GM12874 (cell line): Measurements from ENCODE around the gene CDKAL1.

ENCODE experiments used
- CTCF ChIP-seq: IDR thresholded peaks from 2 replicates; pipeline ENCODE4 v1.5.1; 2011; ENCODE audit warnings: low read depth, mild to moderate bottlenecking, control low read depth, low read length, moderate library complexity; ENCODE audit not compliant: insufficient read depth

Gene CDKAL1

DNA sequence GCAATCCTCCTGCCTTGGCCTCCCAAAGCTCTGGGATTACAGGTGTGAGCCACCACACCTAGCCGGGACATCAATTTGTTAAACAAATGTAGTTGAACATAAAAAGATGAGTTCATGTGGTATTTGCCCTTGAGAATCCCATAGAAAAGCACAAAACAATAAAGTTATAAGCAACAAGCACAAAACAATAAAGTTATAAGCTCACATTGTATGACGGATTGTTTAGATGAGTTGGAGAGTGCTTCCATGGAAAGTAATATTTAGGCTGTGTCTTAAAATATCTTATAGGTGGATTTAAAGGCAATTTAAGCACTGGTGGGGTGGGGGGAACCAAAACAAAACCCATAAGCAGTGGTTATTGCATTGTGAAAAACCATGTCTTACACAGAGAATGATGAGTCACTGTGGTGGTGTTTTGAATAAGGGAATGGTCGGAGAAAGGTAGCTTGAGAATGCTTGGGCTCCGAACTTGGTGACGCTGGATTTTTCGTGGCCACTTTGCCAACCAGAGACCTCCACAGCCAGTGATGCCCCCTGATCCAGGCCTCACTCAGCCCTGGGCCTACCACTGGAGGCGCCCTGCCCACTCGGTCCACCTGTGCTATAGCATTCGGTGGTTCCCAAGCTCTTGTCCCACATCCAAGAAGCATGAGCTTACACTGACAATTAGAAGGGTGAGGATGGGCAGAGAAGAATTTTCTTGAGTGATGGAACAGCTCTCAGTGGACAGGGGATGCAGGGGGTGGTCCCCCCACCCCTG, 256.0 kb downstream of the CDKAL1 start:
- TF ChIP-seq CTCF = no peak

- TF ChIP-seq CTCF = no peak
Measured at GRCh38 chr6:20791074-20791473, 256.8 kb downstream of the CDKAL1 start.

DNA sequence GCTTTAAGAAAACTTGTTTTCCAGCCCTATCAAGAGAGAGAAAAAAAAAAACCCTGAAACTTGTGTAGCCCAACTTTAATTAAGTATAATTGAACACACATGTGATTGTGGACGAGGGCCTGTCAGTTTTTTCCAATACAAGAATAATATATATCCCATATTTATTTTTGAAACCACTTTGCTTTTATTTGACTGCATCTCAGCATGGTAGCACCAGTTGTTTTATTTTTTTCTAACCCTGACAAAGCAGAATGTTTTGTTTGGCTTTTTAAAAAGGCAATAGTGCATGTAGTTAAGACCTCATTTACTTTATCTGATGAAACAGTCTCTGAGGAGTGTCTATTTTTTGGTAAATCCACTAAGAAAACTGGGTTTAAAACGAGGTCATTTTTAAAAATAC, 257.7 kb downstream of the CDKAL1 start:
- no peak for TF ChIP-seq CTCF

DNA sequence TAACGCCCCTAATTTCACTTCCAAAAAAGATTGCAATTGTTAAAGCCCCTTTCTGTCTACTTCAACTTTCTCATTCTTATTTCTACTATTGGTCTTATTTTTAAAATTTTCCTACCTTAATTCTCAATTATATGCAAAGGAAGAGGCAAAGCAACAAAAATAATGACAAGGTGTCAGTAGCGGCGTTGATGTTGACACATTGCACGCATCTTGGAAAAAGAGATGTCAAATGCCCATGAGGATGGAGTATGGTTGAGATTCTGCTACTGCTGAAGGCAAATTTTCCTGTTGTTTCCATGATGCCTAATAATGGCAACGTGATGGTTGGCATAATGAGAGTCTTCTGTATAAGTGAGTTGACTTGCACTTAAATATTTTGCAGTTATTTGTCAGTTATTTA, 258.9 kb downstream of the CDKAL1 start:
- TF ChIP-seq CTCF = no peak

GRCh38 chr6:20797597-20797996, 263.3 kb downstream of the CDKAL1 start:
- TF ChIP-seq CTCF = no peak

GRCh38 chr6:20800229-20800628, 266.0 kb downstream of the CDKAL1 start:
- TF ChIP-seq CTCF = no peak

DNA sequence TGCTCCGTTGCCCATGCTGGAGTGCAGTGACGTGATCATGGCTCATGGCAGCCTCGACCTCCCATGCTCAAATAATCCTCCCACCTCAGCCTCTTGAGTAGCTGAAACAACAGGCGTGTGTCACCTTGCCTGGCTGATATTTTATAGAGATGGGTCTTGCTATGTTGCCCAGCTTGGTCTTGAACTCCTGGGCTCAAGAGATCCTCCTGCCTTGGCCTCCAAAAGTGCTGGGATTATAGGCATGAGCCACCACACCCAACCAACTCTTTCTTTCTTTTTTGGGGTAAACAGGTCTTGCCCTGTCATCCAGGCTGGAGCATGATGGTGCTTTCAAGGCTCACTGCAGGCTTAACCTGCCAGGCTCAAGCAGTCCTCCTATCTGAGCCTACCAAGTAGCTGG, 266.4 kb downstream of the CDKAL1 start:
- no peak for TF ChIP-seq CTCF
